Measurements from ENCODE around the gene CHRM3.
"Not testable (repeated sequence)": the region's sequence is repeated elsewhere in the genome, so short reads cannot be mapped to it uniquely, and the experiment has no call there.

CHRM3 gene

DNA sequence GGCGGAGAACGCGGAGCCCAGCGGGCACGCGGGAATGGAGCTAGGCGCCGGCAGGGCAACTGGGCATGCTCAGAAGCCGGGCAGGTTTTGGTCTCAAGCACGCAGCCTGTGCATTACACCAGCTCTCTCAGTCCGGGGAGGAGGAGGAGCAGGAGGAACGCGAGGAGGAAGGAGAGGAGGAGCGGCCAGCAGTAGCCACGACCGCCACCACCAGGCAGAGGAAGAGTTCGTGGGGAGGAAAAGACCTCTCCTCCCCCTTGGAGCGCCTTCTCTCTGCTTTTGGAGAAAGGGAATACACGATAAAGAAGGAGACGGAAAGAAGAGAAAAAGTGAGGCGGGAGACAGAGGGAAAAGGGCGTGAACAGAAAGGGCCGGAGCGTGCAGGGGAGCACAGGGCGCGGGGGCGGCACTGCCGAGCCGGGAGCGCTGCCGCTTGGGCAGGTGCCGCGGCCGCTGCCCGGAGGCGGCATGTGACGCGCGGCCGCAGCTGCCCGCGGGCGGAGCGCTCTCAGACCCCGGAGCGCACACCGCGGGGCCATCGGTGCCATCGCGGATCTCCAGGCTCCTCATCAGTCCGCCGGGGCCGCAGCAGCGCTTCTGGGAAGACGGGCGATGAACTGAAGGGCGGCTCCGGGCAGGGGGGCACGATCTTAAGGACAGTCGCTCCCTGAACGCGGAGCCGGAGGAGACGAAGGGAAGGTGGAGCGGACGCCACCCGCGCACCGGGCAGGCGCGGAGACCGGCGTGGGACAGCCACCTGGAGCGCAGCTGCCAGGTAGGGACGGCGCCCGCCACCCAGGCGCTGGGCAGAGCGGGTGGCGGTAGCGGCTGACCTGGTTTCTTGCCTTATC is at the start of gene CHRM3:
TSS of gene CHRM3 (plus strand) at position 116 of the 851 bp plus-strand sequence. CDS start 520,884 bp downstream, outside the sequence.
- FAIRE-seq: peak; percentile 75

DNA sequence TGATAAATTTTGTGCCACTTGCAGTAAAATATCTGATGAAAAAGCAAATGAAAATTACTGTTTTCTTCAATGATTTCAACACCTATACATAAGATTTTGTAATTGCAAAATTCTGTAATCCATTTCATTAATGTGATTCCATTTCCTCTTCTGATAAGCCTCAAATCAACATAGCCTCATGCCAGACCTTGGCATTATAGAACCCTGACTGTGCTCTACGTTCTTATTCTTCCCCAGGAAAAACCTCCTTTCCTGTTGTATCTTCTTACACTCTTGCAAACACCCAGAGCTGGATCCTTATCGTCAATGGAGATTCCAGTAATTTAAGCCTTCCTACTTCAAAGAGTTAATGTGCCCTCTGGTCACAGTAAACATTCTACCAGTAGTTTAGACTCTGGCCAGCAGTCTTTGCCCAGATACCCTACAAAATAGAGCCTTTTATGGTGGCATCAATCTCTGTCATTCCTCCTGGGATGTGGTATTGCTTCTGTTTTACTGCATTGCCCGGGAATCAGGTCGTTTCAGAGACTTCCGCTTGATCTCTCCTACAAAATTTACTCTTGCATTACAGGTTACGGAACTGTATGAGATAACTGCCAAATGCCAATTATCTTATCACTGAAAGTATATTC is 48.5 kb upstream of the CHRM3 start:
- FAIRE-seq (no peak), DNase-seq (ENCODE audit: insufficient read length, low spot score) (no peak)

More for the DNA sequence above, at the start of gene CHRM3:
- DNase-seq (ENCODE audit: insufficient read length, low spot score): peak; percentile 77

DNA sequence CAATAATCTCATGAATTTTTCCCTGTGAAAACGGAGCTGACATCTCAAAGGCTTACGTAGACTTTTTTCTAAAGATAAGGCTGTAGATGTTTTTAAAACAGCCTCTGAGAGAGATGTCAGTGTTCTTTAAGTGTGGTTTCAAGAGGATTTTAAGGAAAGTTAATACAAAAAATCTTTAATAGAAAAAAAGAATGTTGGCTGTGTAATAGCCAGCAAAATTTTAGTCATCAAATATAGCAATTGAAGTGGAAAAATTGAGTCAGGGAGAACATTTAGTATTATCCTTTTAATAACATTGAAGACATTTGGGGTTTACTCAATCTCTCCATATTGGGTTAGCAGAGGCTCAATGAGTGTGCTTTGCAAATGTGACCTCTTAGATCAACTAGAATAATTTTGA is 38.6 kb upstream of the CHRM3 start:
- FAIRE-seq: no peak
- DNase-seq (ENCODE audit: insufficient read length, low spot score): no peak

DNA sequence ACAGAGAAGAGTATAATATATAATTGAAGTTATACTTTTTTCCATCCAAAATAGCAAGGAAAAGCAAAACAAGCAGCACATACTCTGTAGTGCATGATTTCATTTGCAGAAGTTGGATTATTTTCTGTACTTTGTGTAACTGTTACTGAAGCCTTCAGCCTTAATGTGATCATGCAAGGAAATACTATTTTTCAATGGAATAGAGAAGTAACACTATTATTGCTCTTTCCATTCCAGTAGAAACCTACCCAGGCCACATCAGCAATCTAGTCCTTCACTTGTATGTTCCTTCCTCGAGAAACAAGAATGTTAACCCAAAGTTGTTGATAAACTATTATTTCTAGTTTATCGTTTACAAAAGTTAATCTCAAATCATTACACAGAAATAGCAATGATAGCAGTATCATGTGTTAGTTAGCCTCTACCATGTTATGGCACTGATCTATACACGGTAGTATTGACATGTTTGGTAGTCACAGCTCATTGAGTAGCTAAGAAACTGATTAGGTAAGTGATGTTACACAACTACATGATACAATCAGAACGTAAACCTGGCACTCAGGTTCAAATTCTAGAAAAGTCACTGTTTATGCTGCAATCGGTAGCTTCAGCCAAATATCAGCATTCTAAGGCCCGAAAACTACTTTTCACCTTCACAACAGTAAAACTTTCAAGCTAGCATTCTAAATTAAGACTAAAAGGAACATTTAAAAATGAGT is 37.6 kb upstream of the CHRM3 start:
- no peak for DNase-seq (ENCODE audit: insufficient read length, low spot score)
- FAIRE-seq: no peak

DNA sequence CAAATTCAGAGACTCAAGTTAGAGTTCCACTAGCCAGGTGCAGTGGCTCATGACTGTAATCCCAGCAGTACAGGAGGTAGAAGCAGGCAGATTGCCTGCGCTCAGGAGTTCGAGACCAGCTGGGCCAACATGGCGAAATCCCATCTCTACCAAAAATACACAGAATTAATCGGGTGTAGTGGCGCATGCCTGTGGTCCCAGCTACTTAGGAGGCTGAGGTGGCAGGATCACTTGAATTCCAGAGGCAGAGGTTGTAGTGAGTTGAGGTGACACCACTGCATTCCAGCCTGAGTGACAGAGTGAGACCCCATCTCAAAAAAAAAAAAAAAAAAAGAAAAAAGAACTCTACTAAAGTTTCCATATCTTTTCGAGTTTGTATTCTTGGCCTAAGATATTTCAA is 36.7 kb upstream of the CHRM3 start:
- no peak for FAIRE-seq

DNA sequence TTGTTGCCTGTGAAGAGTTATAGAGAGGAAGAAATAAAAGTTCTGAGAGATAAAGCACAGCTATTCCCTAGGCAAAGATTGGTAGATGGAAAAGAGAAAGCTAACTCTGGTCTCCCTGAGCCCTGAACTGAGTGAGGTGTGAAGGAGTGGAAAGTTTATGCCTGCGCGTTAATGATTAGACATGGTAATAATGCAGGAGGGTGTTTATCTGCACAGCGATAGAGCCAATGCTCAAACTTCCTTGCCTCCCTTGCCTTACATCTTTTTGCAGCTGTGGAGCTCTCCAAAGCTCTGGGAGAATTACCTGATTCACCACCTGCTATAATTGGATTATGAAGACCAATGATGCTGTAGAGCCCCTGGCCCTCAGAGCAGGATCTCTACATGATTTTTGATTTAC is 32.8 kb upstream of the CHRM3 start:
- DNase-seq (ENCODE audit: insufficient read length, low spot score) (no peak), FAIRE-seq (no peak)

More for the DNA sequence above, 36.7 kb upstream of the CHRM3 start:
- DNase-seq (ENCODE audit: insufficient read length, low spot score): no peak

DNA sequence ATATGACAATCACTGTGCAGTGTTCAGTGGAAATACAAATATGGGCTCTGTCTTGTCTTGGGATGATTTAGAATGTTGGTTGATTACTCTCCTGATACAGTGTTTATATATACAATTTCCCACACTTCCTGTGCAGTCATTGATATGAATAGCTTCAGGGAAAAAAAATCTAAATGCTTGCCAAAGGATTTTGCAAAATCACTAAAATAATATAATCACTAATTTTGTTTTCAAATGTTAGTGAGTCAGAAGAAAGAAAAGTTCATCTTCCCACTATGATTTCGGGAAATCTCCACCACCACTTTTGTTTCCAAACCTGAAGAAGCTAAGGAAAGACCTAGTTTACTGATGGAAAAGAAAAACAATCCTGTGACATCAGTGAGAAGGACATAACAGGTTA is 32.1 kb upstream of the CHRM3 start:
- no peak for FAIRE-seq
- DNase-seq (ENCODE audit: insufficient read length, low spot score): peak; percentile 10

DNA sequence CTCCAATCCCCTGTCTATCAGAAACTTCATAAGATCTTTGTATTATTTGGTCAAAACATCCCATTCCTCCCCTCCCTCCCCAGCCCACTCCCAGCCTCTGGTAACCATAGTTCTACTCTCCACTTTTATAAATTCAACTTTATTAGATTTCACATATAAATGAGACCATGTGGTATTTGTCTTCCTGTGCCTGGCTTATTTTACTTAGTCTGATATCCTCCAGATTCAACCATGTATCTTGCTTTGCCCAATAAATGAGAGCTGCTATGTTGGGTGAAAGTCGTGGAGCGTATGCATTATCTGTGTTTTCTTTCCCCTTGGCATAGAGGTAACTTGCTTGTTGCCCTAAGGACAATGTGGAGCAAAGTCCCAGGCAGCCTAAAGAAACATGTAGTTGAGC is 28.5 kb upstream of the CHRM3 start:
- DNase-seq (ENCODE audit: insufficient read length, low spot score) (no peak), FAIRE-seq (no peak)

DNA sequence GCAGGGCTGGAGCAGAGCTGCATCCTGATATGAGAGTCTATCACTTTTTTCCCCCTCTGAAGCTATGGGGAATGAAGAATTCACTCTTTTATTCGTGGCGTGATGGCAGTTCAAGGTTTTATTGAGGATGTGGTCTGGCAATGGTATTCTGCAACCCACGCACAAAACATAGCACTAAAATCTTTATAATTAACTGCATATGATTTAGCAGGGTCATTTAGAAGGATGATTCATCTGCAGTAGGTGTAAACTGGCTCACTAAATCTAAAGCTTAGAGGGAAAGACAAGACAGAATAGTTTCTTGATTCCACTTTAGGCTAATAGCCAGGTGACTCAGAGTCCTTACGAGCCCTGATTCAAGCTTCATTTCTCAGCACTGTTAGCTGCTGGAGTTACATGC is 25.0 kb upstream of the CHRM3 start:
- FAIRE-seq (no peak), DNase-seq (ENCODE audit: insufficient read length, low spot score) (peak; percentile 27)

DNA sequence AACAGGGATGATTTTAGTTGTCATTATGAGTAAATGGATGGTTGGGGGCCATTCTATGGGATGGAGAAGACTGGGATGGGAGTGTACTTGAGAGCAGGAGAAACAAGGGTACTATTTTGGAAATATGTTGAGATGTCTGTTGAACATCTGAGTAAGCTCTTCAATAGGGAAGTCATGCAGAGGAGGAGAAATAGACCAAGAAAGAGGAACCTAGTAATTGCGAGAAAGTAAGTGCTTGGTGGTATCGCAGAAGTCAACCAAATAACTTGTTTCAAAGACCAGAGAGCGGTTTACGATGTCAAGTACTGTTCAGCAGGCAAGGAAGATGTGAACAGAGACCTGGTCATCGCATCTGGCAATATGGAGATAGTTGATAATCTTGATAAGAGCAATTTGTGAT is 22.4 kb upstream of the CHRM3 start:
- FAIRE-seq: no peak
- no peak for DNase-seq (ENCODE audit: insufficient read length, low spot score)

DNA sequence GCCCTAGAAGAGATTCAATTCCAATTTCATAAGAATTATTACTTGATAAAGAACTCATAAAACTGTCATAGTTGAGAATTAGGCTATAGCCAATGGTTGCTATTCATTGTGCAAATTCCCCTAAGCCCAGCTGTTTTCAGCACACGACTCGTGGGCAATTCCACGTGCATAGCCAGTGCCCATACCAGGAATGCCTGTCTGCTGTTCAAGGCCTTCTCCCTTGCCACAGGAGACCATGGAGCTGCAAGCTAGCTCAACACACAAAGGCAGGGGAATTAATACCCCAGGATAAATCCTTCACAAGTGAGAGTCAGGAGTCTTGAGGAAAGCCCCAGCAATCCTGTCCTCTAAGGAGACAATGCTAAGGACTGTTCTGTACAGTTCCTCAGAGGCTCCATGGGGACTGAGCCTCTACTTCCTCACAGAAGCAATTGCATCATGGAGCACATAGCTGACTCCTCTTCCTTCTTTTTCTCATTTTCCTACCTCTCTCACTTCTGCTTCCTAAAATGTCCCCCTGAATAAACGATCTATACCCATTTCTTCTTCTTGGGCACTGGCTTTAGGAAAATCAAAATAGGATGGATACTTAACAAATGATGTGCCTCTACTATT is 19.1 kb upstream of the CHRM3 start:
- DNase-seq (ENCODE audit: insufficient read length, low spot score) (no peak), FAIRE-seq (no peak)

DNA sequence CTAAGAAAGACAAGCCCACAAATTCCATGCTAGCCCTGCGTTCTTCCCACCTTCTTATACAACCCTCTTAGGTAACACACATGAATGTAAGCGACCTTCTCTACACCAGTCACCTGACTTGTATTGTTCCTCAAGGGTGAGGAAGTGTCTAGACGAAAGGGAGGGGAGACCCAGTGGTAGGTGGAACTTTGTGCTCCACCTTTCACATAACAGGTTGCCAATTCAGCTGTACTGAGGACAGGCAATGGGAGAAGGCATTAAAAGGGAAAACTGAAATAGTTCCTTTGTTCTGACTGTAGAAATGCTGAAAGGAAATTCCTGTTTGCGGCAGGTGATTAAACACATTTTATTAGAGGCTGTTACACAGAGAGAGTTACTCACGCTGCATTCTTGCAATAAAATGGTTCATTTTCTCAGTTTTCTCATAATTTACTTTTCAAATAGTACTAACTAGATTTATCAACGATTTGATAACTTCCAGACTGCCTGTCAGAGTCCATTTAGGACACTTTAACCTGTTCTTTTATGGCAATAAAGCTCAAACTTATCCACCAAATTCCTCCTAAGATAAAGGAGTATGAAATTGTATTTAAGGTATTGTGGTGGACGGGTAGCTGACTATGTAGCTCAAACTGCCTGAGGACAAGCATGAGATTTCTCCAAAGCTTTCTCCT is 17.8 kb upstream of the CHRM3 start:
- DNase-seq (ENCODE audit: insufficient read length, low spot score) (no peak), FAIRE-seq (no peak)

DNA sequence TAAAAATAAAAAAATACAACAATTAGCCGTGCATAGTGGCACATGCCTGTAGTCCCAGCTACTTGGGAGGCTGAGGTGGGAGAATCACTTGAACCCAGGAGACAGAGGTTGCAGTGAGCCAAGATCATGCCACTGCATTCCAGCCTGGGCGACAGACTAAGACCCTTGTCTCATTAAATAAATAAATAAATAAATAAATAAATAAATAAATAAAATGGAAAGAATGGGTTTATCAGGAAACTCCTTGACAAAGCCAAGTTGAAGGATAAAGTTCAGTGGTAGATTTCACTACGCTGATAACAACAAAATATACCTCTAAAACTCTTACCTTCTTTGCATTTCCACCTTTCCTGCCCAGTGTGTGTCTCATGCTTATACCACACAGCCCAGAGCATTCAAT is 15.5 kb upstream of the CHRM3 start:
- not testable (repeated sequence) for FAIRE-seq; DNase-seq (ENCODE audit: insufficient read length, low spot score)

DNA sequence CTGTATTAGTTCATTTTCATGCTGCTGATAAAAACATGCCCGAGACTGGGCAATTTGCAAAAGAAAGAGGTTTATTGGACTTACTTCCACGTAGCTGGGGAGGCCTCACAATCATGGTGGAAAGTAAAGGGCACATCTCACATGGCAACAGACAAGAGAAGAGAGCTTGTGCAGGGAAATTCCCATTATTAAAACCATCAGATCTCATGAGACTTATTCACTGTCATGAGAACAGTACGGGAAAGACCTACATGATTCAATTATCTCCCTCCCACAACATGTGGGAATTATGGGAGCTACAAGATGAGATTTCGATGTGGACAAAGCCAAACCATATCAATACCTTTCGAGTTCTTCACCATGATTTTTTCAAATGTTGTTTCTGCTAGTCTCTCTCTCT is 3.7 kb upstream of the CHRM3 start:
- no peak for DNase-seq (ENCODE audit: insufficient read length, low spot score)
- no peak for FAIRE-seq

DNA sequence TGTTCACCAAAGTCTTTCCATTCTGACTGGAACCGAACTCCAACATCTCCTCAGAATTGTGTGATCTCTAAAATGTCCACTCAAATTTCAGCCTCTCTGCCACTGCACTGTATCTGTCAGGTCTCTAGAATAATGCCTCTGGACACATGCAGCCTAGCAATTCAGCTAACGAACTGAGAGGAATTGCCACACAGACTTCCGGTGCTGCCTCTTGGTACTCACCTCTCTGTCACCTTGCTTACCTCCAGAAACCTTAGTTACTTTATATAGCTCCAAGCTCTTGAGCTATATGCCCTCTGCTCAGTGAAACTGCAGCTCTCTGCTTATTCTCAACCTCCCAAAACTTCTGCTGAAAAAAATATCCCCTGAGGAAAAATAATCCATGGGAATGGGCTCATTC is 2.7 kb upstream of the CHRM3 start:
- no peak for DNase-seq (ENCODE audit: insufficient read length, low spot score)
- FAIRE-seq: no peak

DNA sequence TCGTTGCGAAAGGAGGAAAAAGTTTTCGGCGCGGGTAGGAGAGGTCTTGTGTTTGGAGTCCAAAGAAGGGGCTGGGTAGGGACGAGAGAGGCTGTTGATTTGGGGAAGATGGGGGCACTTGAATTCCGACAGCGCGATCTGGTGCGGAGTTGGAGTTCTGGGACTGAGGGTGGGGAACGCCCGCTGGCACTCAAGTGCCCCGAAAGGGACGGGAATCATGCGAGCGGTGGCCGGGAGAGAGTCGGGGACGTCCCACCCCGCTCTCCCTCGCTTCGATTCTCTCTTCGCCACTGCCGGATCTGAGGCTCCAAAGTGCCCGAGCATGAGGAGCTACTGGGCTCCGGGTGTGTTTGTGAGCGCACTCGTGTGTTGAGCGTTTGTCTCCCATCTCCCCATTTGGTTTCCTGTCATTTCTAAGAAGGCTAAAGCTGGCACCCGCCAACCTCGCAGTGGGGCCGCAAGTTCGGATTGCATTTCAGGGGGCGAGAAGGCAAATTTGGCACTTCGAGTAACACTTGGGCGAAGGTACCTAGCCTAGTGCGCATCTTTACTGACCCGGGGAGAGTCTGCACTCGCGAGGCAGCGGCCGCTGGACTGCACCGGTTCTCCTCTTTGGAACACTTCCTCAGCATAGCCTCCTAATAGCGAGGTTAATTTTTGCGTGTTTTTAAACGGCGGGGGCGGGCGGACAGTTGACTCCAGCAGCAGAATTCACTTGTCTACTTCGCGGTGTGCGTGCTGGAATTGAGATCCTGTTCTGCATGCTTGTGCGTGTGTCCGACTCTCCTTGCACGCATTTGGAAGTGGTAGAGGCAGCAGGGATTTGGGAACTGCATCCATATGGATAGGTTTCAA is 1.2 kb downstream of the CHRM3 start:
- FAIRE-seq: no peak
- peak; percentile 18 for DNase-seq (ENCODE audit: insufficient read length, low spot score)

DNA sequence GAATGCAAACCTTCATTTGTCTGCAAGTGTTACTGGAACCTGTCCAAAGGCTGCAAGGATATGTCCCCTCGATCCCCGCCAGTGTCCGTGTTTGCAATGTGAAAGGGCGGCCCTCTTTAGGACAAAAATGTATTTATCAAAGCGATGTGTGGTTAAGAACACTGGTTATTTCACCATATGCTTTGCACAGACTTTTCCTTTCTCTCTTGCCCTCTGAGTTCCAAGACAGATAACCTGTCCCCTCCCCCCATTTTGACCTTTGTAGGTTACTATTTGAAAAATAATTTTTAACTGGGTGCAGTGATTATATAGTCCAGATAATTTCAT is 1.8 kb downstream of the CHRM3 start:
- no peak for DNase-seq (ENCODE audit: insufficient read length, low spot score)
- no peak for FAIRE-seq

DNA sequence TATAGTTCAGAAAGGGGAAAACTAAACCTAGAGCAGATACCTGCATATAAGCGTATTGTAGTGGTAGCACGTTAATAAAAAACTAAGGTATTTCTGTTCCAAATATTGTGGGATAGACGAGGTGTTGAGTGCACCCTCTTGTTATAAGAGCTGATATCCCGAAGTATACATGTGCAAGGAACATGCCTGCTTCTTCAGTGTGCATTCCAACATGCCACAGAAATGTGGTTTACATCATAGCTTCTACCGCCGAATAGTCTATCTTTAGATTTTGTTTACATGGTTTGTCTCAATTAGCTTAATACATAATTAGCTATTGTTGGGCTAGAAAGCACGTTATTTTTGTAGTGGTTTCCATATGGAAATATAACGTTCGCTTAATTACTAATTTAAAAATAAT is 2.2 kb downstream of the CHRM3 start:
- FAIRE-seq (no peak), DNase-seq (ENCODE audit: insufficient read length, low spot score) (no peak)

DNA sequence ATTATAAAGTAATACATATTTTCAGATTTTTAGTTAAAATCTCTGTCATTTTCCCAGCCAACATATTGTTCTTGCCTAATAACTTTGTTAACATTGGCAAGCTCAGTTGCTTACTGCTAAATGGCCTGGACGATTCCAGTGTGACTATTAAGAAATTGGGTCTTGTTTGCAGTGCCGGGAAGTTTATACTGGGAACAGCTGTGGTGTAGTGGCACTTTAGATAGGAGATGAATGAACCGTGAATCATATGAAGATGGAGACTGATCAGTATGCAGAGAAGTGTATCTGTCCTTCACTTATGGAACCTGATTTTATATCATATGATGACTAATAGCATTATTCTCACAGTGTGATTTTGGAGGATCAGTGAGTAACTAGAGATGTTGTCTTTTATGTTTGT is 3.3 kb downstream of the CHRM3 start:
- FAIRE-seq (no peak), DNase-seq (ENCODE audit: insufficient read length, low spot score) (peak; percentile 23)

DNA sequence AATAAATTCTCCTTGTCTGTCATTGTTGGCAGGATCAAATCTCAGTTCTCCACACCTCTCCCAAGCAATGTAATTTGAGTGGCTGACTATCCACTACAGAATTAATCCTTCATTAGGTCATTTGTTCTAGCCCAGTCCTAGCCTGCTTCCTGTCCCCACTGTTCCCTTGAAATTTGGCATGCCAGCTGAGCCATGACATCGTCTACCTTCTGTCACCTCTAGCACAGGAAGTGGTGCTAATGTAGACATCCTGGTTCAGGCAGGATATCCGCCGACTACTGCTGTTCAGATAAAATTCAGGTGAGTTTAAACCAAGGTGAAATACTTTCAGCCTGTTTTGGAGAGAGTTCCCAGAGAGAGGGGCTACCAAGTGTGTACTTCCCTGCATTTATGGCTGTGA is 5.9 kb downstream of the CHRM3 start:
- DNase-seq (ENCODE audit: insufficient read length, low spot score) (no peak), FAIRE-seq (no peak)
